Bronchial epithelial cell (primary cell): ENCODE results near the gene OR2V2. TPM values are rescaled to one million over a fixed set of nuclear protein-coding genes. Genes with fewer than 3 reads are reported as not detected.
"Not testable (repeated sequence)": the region's sequence is repeated elsewhere in the genome, so short reads cannot be mapped to it uniquely, and the experiment has no call there.

ENCODE experiments used
- DNase-seq: peaks from one replicate; pipeline ENCODE4 v3.0.0-alpha.2; 2010; ENCODE audit warnings: low read depth
- FAIRE-seq: peaks from 2 replicates; lab custom pipeline; 2011; peaks lifted over from hg19 to GRCh38; lab: Jason Lieb, UNC
- H3K27me3 ChIP-seq: 2 replicates; pipeline ENCODE4 v1.5.1; 2011; ENCODE audit warnings: low read length; ENCODE audit not compliant: control insufficient read depth, insufficient read depth
- H3K36me3 ChIP-seq: 2 replicates; pipeline ENCODE4 v1.5.1; 2011; ENCODE audit warnings: low read length; ENCODE audit not compliant: control insufficient read depth, insufficient read depth
- H3K4me3 ChIP-seq: 2 replicates; pipeline ENCODE4 v1.5.1; 2011; ENCODE audit warnings: mild to moderate bottlenecking, low read depth, low read length, control low read depth
- total RNA-seq: library from RNA; depleted of rRNA; stranded (reverse); fragments of >200 nt; gene quantifications from 2 replicates; pipeline ENCODE4 v1.2.1, GENCODE V29; 2014
- TF ChIP-seq, protein P1 (sequence below): IDR thresholded peaks from 2 replicates; pipeline ENCODE4 v1.5.1; 2011; ENCODE audit warnings: mild to moderate bottlenecking, moderate library complexity, low read length, control low read depth, inconsistent platforms; ENCODE audit not compliant: insufficient read depth, severe bottlenecking

The OR2V2 gene
- total RNA-seq, 1 donor from 2014 or later = not detected

DNA sequence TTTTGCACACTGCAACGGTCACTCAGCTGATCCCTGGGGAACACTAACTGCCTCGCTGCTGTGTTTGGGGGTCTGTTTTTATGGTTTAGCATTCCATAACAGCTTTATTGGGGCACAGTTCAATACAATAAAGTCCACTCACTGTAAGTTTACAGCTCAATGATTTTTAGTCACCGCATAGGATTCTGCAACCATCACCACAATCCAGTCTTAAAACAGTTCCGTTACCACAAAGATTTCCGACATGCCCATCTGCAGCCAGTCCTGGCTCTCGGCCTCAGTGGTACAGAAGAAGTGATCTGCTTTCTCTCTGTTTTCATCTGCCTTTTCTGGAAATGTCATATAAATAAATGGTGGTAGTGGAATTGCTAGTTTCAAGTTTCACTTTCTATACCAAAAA, 23.6 kb downstream of the OR2V2 start:
- TF ChIP-seq, protein P1, sequence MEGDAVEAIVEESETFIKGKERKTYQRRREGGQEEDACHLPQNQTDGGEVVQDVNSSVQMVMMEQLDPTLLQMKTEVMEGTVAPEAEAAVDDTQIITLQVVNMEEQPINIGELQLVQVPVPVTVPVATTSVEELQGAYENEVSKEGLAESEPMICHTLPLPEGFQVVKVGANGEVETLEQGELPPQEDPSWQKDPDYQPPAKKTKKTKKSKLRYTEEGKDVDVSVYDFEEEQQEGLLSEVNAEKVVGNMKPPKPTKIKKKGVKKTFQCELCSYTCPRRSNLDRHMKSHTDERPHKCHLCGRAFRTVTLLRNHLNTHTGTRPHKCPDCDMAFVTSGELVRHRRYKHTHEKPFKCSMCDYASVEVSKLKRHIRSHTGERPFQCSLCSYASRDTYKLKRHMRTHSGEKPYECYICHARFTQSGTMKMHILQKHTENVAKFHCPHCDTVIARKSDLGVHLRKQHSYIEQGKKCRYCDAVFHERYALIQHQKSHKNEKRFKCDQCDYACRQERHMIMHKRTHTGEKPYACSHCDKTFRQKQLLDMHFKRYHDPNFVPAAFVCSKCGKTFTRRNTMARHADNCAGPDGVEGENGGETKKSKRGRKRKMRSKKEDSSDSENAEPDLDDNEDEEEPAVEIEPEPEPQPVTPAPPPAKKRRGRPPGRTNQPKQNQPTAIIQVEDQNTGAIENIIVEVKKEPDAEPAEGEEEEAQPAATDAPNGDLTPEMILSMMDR = no peak
- no peak for DNase-seq

DNA sequence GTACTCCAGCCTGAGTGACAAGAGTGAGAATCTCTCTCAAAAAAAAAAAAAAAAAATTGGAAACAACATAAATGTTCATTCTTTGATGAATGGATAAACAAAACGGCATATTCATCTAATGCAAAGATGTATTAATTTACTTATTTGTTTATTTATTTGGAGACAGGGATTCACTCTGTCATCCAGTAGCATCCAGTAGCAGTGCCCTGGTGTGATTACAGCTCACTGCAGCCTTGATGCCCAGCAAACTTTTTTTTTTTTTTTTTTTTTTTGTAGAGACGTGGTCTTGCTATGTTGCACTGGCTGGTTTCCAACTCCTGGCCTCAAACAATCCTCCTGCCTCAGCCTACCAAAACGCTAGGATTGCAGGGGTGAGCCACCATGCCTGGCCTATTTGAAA, 24.4 kb downstream of the OR2V2 start:
- Histone ChIP-seq H3K27me3 (no peaks in the 10 kb centered on the region), H3K36me3 (no peaks in the 10 kb centered on the region), H3K4me3 (no peak overlapping the region)
- TF ChIP-seq, protein P1 = no peak
- DNase-seq (no peak), FAIRE-seq (no peak)

More for the DNA sequence above, 23.6 kb downstream of the OR2V2 start:
- Histone ChIP-seq H3K4me3 (no peak overlapping the region), H3K27me3 (no peaks in the 10 kb centered on the region), H3K36me3 (no peaks in the 10 kb centered on the region)
- FAIRE-seq = no peak

DNA sequence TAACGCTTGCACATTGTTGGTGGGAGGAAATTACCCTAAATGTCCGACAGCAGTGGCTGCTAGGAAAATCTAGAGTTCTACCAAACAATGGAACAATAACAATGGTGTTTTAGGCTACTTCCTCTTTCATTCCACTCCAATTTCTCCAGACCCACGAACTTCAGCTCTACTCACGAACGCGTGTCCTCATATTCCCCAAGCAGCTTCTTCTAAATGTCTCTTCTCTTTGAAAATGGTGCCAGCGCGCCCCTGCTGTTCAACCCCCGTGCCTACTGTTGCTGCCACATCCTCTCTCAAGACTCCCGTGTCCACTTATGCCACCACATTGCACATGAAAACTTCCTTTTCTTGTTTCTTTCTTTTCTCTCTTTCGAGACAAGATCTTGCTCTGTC, 25.6 kb downstream of the OR2V2 start:
- FAIRE-seq = no peak
- no peak for DNase-seq
- Histone ChIP-seq H3K4me3 (no peak overlapping the region), H3K27me3 (no peaks in the 10 kb centered on the region), H3K36me3 (no peaks in the 10 kb centered on the region)
- TF ChIP-seq, protein P1 = no peak

DNA sequence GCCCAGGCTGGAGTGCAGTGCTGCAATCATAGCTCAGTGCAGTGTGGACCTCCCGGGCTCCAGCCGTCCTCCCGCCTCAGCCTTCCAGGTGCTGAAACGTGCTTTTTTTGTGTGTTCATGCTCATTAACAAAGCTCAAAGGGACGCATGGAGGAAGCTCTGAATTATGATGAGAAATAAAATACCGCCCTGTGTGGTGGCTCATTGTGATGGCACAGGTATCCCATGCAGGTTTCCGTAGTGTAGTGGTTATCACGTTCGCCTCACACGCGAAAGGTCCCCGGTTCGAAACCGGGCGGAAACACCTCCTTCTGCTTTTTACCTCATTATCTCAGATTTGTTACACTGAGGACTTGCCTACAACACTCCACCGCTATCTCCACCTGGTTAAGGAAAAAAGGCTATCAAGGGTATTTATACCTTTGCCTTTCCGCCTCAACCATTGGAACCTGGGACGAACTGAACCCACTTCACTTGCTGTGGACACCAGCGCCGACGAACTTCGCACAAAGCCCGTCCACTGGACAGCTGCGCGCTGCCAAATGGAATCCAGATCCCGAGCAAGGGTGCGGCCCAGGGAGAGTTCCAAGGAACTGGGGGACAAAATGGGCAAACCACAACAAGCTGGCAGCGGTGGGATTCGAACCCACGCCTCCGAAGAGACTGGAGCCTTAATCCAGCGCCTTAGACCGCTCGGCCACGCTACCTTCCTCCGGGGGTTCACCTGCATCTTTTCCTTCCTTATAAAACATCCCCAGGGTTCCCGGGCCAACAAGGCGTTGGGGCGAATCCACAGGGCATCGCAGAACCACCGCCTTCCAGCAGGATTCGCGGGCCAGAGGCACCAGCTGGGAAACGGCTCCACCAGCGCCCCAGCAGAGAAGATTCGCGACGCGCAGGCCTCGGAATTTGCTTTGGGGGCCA, 26.3 kb downstream of the OR2V2 start:
- TF ChIP-seq, protein P1 = no peak
- FAIRE-seq (no peak), DNase-seq (peak; percentile 77)
- Histone ChIP-seq H3K27me3 (no peaks in the 10 kb centered on the region), H3K36me3 (no peaks in the 10 kb centered on the region), H3K4me3 (no peak overlapping the region)

DNA sequence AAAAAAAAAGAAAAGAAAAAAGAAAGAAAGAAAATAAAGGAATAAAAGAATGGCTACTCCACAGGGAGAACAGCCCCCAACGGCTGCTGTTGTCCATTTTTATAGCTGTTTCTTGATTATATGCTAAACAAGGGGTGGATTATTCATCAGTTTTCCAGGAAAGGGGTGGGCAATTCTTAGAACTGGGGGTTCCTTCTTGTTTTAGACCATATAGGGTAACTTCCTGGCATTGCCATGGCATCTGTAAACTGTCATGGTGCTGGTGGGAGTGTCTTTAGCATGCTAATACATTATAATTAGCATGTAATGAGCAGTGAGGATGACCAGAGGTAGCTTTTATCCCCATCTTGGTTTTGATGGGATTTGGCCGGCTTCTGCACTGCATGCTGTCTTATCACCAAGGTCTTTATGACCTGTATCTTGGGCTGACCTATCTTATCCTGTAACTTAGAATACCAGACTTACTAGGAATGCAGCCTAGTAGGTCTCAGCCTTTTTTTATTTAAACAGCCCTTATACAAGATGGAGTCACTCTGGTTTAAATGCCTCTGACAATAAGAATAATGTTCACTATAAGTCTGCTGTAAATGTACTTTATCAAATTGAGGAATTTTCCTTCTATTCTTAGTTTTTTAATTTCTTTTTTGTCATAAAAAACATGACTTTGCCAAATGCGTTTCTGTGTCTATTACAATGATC, 29.0 kb downstream of the OR2V2 start:
- H3K27me3 ChIP-seq = no peaks in the 10 kb centered on the region
- TF ChIP-seq, protein P1 = no peak
- no peak for FAIRE-seq

DNA sequence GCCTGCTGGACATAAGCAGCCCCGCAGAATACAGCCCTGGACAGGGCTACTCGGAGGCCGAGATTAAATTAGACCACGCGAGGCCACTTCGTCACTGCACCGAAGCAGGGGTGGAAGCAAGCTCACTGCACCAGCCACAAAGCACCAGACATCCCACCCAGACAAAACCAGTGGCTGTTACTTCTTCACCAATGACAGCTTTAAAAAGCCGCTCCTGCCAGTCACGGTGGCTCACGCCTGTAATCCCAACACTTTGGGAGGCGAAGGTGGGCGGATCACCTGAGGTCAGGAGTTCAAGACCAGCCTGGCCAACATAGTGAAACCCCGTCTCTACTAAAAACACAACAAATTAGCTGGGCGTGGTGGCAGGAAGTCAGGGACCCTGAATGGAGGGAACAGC, 30.2 kb downstream of the OR2V2 start:
- H3K27me3 ChIP-seq, H3K4me3 ChIP-seq, DNase-seq: not testable (repeated sequence)

More for the DNA sequence above, 29.0 kb downstream of the OR2V2 start:
- H3K4me3 ChIP-seq = no peak overlapping the region
- DNase-seq = no peak
- no peaks in the 10 kb centered on the region for H3K36me3 ChIP-seq

More for the DNA sequence above, 30.2 kb downstream of the OR2V2 start:
- FAIRE-seq, H3K36me3 ChIP-seq: not testable (repeated sequence)
